Activated gamma-delta T cell (primary cell): ENCODE results near the gene TLK2.

Experiments used
- DNase-seq: peaks from one replicate; lab custom pipeline; 2025; lab: John Stamatoyannopoulos, UW

TLK2 gene

GRCh38 chr17:62655656-62656055, 177.0 kb downstream of the TLK2 start:
- DNase-seq = no peak

GRCh38 chr17:62656446-62656845, 177.8 kb downstream of the TLK2 start:
- DNase-seq = no peak

DNA sequence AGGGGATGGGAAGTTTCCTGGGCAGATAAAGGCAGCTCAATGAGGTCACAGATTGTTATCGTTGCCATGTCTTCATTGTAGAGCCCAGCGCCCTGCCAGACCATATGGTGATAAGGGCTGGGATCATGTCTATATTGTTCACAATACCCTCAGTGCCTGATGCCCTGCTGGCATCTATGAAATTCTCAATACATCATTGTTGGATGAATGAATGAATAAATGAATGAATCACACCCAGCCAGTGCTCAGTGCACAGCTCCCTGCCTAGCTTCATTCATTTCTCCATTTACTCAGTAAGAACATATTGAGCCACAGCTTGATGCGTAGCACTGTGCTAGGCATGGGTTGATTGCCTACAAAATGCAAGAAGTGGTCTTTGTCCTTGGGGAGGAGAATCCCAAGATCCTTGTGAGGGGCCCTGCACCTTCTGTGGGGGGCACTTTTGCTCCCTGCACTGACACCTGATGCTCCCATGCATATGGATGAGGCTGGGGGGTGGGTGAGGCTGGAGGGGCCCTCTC, 178.6 kb downstream of the TLK2 start:
- no peak for DNase-seq

GRCh38 chr17:62657690-62658089, 179.1 kb downstream of the TLK2 start:
- DNase-seq = no peak

GRCh38 chr17:62658136-62658920, 179.7 kb downstream of the TLK2 start:
- DNase-seq = no peak

DNA sequence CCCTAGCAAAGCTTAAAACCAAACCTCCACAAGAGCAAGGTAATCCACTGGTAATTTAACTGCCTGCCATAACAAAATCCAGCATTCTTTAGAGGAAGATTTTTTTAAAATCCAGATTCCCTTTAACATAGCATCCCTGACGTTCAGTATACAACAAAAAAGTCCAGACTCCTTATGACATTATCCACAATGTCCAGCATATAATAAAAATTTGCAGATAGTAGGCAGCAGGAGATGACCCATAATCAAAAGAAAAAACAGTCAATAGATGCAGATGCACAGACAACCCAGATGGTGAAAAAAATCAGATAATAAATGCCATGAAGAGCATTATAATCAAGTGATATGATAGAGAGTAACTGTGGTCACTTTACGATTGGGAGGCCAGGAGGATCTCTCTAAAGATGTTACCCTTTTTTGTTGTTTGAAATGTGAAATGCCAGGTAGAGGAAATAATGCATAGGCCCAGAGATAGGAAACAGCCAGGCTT, 182.0 kb downstream of the TLK2 start:
- DNase-seq = no peak

GRCh38 chr17:62661337-62661736, 182.7 kb downstream of the TLK2 start:
- no peak for DNase-seq

GRCh38 chr17:62662855-62663254, 184.2 kb downstream of the TLK2 start:
- DNase-seq = no peak
